ENCODE measurements around the gene SPTBN1. TPM values are rescaled to one million over a fixed set of nuclear protein-coding genes. Genes with fewer than 3 reads are reported as not detected.

Gene SPTBN1
- total RNA-seq, 1 donor from 2014 or later, result 983 TPM

GRCh38 chr2:54627973-54628372 is 171.8 kb downstream of the SPTBN1 start:
- Mint-ChIP-seq H3K9me3 (ENCODE audit: unreplicated experiment) (no peaks in the 10 kb centered on the region), H3K27ac (ENCODE audit: unreplicated experiment) (peak overlapping the region; percentile 32), H3K4me1 (ENCODE audit: unreplicated experiment) (peaks cover 38% of the 10 kb centered on the region)

GRCh38 chr2:54628418-54628817 is 172.3 kb downstream of the SPTBN1 start:
- peaks cover 40% of the 10 kb centered on the region for H3K4me1 Mint-ChIP-seq (ENCODE audit: unreplicated experiment)

More at GRCh38 chr2:54627973-54628372, 171.8 kb downstream of the SPTBN1 start:
- TF ChIP-seq, protein P1, sequence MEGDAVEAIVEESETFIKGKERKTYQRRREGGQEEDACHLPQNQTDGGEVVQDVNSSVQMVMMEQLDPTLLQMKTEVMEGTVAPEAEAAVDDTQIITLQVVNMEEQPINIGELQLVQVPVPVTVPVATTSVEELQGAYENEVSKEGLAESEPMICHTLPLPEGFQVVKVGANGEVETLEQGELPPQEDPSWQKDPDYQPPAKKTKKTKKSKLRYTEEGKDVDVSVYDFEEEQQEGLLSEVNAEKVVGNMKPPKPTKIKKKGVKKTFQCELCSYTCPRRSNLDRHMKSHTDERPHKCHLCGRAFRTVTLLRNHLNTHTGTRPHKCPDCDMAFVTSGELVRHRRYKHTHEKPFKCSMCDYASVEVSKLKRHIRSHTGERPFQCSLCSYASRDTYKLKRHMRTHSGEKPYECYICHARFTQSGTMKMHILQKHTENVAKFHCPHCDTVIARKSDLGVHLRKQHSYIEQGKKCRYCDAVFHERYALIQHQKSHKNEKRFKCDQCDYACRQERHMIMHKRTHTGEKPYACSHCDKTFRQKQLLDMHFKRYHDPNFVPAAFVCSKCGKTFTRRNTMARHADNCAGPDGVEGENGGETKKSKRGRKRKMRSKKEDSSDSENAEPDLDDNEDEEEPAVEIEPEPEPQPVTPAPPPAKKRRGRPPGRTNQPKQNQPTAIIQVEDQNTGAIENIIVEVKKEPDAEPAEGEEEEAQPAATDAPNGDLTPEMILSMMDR (IDR thresholded peaks at IDR 0.05; ENCODE audit: unreplicated experiment), result no peak
- DNase-seq (ENCODE audit: low spot score), result no peak
- peak overlapping the region; percentile 31 for H3K4me3 Mint-ChIP-seq (ENCODE audit: unreplicated experiment)
- H3K36me3 Mint-ChIP-seq (ENCODE audit: low read depth, unreplicated experiment), result peaks cover 85% of the 10 kb centered on the region
- peaks cover 51% of the 10 kb centered on the region for H3K27me3 Mint-ChIP-seq (ENCODE audit: unreplicated experiment)

DNA sequence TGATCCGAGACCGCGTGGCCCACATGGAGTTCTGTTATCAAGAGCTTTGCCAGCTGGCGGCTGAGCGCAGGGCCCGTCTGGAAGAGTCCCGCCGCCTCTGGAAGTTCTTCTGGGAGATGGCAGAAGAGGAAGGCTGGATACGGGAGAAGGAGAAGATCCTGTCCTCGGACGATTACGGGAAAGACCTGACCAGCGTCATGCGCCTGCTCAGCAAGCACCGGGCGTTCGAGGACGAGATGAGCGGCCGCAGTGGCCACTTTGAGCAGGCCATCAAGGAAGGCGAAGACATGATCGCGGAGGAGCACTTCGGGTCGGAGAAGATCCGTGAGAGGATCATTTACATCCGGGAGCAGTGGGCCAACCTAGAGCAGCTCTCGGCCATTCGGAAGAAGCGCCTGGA is 172.8 kb downstream of the SPTBN1 start:
- Mint-ChIP-seq H3K36me3 (ENCODE audit: low read depth, unreplicated experiment) (peaks cover 80% of the 10 kb centered on the region), H3K4me3 (ENCODE audit: unreplicated experiment) (peak overlapping the region; percentile 81), H3K9me3 (ENCODE audit: unreplicated experiment) (no peaks in the 10 kb centered on the region), H3K4me1 (ENCODE audit: unreplicated experiment) (peaks cover 44% of the 10 kb centered on the region), H3K27ac (ENCODE audit: unreplicated experiment) (peak overlapping the region; percentile 82), H3K27me3 (ENCODE audit: unreplicated experiment) (peaks cover 56% of the 10 kb centered on the region)
- TF ChIP-seq, protein P1 (IDR thresholded peaks at IDR 0.05; ENCODE audit: unreplicated experiment), result no peak
- no peak for DNase-seq (ENCODE audit: low spot score)

More at GRCh38 chr2:54628418-54628817, 172.3 kb downstream of the SPTBN1 start:
- Mint-ChIP-seq H3K27me3 (ENCODE audit: unreplicated experiment) (peaks cover 56% of the 10 kb centered on the region), H3K4me3 (ENCODE audit: unreplicated experiment) (peak overlapping the region; percentile 81), H3K9me3 (ENCODE audit: unreplicated experiment) (no peaks in the 10 kb centered on the region), H3K27ac (ENCODE audit: unreplicated experiment) (peak overlapping the region; percentile 82), H3K36me3 (ENCODE audit: low read depth, unreplicated experiment) (peaks cover 86% of the 10 kb centered on the region)
- no peak for DNase-seq (ENCODE audit: low spot score)
- TF ChIP-seq, protein P1 (IDR thresholded peaks at IDR 0.05; ENCODE audit: unreplicated experiment), result no peak

DNA sequence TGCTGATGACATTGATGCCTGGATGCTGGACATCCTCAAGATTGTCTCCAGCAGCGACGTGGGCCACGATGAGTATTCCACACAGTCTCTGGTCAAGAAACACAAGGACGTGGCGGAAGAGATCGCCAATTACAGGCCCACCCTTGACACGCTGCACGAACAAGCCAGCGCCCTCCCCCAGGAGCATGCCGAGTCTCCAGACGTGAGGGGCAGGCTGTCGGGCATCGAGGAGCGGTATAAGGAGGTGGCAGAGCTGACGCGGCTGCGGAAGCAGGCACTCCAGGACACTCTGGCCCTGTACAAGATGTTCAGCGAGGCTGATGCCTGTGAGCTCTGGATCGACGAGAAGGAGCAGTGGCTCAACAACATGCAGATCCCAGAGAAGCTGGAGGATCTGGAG is 173.3 kb downstream of the SPTBN1 start:
- Mint-ChIP-seq H3K4me3 (ENCODE audit: unreplicated experiment) (no peak overlapping the region), H3K36me3 (ENCODE audit: low read depth, unreplicated experiment) (peaks cover 79% of the 10 kb centered on the region), H3K9me3 (ENCODE audit: unreplicated experiment) (no peaks in the 10 kb centered on the region), H3K27me3 (ENCODE audit: unreplicated experiment) (peaks cover 56% of the 10 kb centered on the region), H3K27ac (ENCODE audit: unreplicated experiment) (no peak overlapping the region), H3K4me1 (ENCODE audit: unreplicated experiment) (peaks cover 48% of the 10 kb centered on the region)
- TF ChIP-seq, protein P1 (IDR thresholded peaks at IDR 0.05; ENCODE audit: unreplicated experiment), result no peak
- no peak for DNase-seq (ENCODE audit: low spot score)

DNA sequence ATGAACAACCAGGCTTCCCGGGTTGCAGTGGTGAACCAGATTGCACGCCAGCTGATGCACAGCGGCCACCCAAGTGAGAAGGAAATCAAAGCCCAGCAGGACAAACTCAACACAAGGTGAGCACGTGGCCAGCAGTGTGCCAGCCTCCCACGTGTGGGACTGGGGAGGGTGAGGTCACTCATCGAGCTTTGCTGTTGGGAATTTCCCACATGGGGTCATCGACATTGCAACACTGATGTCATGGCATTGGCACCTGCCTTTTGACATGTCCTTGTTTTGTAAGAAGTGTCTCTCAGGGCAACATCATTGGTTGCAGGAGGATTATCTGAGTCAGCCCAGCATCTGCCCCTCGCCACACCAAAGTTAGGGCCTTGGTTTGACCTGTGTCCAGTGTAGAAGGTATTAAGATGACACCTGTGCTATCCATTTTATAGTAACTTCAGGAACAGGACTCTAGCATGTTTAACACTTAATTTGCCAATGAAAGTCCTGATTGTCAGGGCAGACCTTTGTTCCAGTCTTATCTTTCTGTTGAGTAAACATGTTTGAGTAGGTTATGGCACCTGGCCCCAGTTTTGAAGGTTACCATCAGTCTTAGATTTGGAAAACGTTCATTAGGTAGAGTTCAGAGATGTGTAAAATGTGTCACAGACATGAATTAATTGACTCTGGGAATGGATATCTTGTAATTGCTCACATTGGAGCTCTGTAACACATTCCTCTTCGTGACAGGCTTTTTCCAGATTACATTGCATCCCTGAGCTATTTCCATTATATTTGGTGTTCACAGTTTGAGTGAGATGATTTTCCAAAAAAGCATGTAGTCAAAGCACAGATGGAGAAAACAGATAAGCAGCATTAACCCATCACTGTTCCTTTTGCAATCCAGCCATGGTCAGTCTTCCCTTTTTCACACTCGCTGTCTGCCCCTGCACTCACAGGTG is 174.1 kb downstream of the SPTBN1 start:
- peak overlapping the region; percentile 83 for H3K4me3 Mint-ChIP-seq (ENCODE audit: unreplicated experiment)
- TF ChIP-seq, protein P1 (IDR thresholded peaks at IDR 0.05; ENCODE audit: unreplicated experiment), result no peak
- peaks cover 56% of the 10 kb centered on the region for H3K4me1 Mint-ChIP-seq (ENCODE audit: unreplicated experiment)
- H3K27me3 Mint-ChIP-seq (ENCODE audit: unreplicated experiment), result peaks cover 59% of the 10 kb centered on the region
- peak overlapping the region; percentile 83 for H3K27ac Mint-ChIP-seq (ENCODE audit: unreplicated experiment)
- peaks cover 79% of the 10 kb centered on the region for H3K36me3 Mint-ChIP-seq (ENCODE audit: low read depth, unreplicated experiment)
- H3K9me3 Mint-ChIP-seq (ENCODE audit: unreplicated experiment), result no peaks in the 10 kb centered on the region
- DNase-seq (ENCODE audit: low spot score), result no peak

Data from endothelial cell (in vitro differentiated cells).